ENCODE results near the gene DISC1. TPM values are rescaled to one million over a fixed set of nuclear protein-coding genes. Genes with fewer than 3 reads are reported as not detected.

The DISC1 gene
- total and polyA plus RNA-seq, 2 of the 13 experiments (the other 11 are each of a cell fraction or from before 2014, with no cell fraction given), result 4.2 to 4.6 TPM

- TF ChIP-seq CSRNP2 (CRISPR knock-in tag; conservative IDR thresholded peaks at IDR 0.05; ENCODE audit: low read depth) (no peak), TFAP4 (IDR thresholded peaks at IDR 0.05; ENCODE audit: borderline replicate concordance, low read depth) (peak; percentile 26; the same call in 1 of the 2 replicates), ZSCAN21 (CRISPR knock-in tag; IDR thresholded peaks at IDR 0.05; ENCODE audit: borderline replicate concordance) (peak; percentile 35), SOX5 (CRISPR knock-in tag; IDR thresholded peaks at IDR 0.05; ENCODE audit: borderline replicate concordance) (no peak), MAF1 (CRISPR knock-in tag; IDR thresholded peaks at IDR 0.05; ENCODE audit: borderline replicate concordance) (no peak), CREBL2 (CRISPR knock-in tag; IDR thresholded peaks at IDR 0.05; ENCODE audit: borderline replicate concordance) (no peak), AHR (CRISPR knock-in tag; IDR thresholded peaks at IDR 0.05) (no peak), ZNF468 (CRISPR knock-in tag; IDR thresholded peaks at IDR 0.05) (no peak), ZNF343 (CRISPR knock-in tag; IDR thresholded peaks at IDR 0.05) (peak; percentile 46; the same call in 1 of the 2 replicates), HNRNPK (IDR thresholded peaks at IDR 0.05; ENCODE audit: low read depth, low read length, poor library complexity, severe bottlenecking) (no peak), ZNF678 (CRISPR knock-in tag; IDR thresholded peaks at IDR 0.05) (no peak), CENPX (CRISPR knock-in tag; IDR thresholded peaks at IDR 0.05) (no peak), STAG1 (CRISPR knock-in tag; IDR thresholded peaks at IDR 0.05) (no peak), ELF1 (CRISPR knock-in tag; IDR thresholded peaks at IDR 0.05) (peak; percentile 71), RBM39 (IDR thresholded peaks at IDR 0.05; ENCODE audit: low read depth, low read length, poor library complexity, severe bottlenecking) (no peak), RCOR2 (CRISPR knock-in tag; IDR thresholded peaks at IDR 0.05) (no peak), XRCC5 (optimal IDR thresholded peaks at IDR 0.05; ENCODE audit: low read length) (peak; percentile 33), ZNF652 (CRISPR knock-in tag; IDR thresholded peaks at IDR 0.05; ENCODE audit: borderline replicate concordance, low read depth) (no peak), ZNF460 (CRISPR knock-in tag; IDR thresholded peaks at IDR 0.05; ENCODE audit: borderline replicate concordance) (no peak), ZNF792 (CRISPR knock-in tag; IDR thresholded peaks at IDR 0.05) (no peak), GATAD2A (CRISPR knock-in tag; IDR thresholded peaks at IDR 0.05) (peak; percentile 26; the same call in 1 of the 2 replicates), ZNF83 (CRISPR knock-in tag; IDR thresholded peaks at IDR 0.05; ENCODE audit: borderline replicate concordance) (no peak), RNF2 (conservative IDR thresholded peaks at IDR 0.05; ENCODE audit: low read depth) (no peak), ZNF704 (CRISPR knock-in tag; IDR thresholded peaks at IDR 0.05; ENCODE audit: borderline replicate concordance) (no peak), ZNF160 (CRISPR knock-in tag; IDR thresholded peaks at IDR 0.05) (no peak), HOXA5 (CRISPR knock-in tag; IDR thresholded peaks at IDR 0.05) (no peak), ZNF556 (CRISPR knock-in tag; IDR thresholded peaks at IDR 0.05; ENCODE audit: borderline replicate concordance) (no peak), MTF1 (CRISPR knock-in tag; IDR thresholded peaks at IDR 0.05) (no peak)
These were observed 493 bp downstream of the DISC1 start (continued) for GRCh38 chr1:231626951-231627614.
